NCI-H187 treated with DMSO at 0.1 percent for 48 hours (cell line): ENCODE results near the gene SLC27A2.

Experiments used
- DNase-seq: peaks from one replicate; lab custom pipeline; 2025; lab: John Stamatoyannopoulos, UW

SLC27A2 gene

DNA sequence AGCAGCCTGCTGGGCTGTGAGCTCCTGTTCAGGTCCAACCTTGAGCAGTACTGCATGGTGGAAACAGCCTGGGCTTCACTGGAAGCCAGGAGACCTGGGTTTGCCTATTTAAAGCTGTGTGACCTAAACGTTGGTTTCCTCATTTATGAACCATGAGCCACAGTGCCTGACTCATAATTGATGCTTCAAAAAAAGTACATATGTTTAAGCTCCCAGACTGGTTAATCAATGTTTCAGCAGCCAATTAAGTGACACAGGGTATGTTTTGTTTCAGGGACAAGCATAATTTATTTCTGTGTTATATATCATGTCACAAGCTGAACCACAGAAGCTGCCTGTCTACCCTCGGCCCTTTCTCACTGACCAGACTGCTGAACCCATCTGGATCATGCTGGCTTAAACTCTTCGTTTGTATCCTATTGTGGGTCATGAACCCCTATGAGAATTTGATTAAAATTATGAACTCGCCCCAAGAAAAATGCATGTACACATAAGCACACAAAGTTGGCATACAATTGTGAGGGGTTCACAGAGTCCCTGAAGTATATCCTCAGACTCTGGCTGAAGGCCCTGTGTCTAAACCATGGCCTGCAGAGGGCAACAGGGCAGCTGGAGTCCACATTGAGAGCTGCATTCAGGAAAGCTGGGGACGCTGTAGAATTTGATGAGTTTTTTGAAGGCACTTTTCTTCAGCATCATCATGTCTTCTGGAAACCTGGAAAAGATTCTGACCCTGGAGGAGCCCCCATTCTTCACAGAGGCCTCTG is 59.9 kb downstream of the SLC27A2 start:
- DNase-seq = no peak

DNA sequence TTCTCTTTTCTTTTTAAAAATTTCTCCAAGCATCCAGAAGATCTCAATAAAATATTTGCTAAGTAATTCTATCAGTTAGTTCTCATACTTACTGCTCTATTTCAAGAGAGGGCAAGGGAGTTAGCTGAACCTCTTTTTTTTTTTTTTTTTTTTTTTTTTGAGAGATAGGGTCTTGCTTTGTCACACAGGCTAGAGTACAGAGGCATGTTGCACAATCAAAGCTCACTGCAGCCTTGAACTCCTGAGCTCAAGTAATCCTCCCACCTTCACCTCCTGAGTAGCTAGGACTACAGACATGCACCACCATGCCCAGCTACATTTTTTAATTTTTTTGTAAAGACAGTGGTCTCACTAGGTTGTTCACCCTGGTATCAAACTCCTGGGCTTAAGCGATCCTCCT is 62.2 kb downstream of the SLC27A2 start:
- no peak for DNase-seq

DNA sequence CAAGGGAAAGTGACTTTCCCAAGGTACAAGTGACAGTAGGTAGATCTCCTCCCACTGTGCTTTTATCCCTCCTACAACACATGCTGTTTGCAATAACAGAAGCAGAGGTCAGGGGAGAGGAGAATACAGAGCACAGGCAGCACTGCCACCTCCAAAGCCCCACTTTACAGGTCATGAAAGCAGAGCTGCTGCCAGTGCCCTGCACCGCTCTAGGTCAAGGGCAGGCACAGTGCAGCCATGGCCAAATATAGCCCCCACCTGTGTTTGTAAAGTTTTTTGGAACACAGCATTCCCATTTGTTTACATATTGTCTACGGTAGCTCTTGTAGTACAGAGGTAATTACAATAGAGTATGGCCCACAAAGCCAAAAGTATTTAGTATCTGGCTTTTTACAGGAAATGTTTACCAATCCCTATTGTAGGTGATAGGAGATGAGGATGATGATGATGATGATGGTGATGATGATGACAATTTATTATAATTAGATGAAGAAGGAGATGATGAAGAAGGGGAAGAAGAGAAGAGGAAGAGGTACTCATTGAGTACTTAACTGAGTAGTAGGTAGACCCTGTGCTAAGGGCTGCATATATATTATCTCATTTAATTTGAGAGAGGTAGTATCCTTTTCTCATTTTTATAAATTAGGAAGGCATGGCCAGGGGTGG is 63.1 kb downstream of the SLC27A2 start:
- DNase-seq = no peak

DNA sequence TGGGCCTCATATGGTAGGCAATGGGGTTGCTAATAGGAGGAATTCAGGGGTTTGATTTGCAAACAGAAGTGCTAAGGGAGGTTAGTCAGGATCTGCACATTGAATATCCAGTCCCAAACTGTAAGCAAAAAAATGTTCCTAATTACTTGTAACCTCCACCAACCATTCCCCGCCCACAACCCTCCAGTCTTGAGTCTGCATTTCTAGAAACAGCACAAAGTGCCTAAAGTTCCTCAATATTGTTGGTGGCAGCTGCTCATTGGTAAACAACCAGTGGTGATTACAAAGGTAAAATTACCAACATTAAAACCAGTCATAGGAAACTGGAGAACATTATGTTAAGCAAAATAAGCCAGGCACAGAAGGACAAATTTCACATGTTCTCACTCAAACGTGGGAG is 64.6 kb downstream of the SLC27A2 start:
- no peak for DNase-seq

DNA sequence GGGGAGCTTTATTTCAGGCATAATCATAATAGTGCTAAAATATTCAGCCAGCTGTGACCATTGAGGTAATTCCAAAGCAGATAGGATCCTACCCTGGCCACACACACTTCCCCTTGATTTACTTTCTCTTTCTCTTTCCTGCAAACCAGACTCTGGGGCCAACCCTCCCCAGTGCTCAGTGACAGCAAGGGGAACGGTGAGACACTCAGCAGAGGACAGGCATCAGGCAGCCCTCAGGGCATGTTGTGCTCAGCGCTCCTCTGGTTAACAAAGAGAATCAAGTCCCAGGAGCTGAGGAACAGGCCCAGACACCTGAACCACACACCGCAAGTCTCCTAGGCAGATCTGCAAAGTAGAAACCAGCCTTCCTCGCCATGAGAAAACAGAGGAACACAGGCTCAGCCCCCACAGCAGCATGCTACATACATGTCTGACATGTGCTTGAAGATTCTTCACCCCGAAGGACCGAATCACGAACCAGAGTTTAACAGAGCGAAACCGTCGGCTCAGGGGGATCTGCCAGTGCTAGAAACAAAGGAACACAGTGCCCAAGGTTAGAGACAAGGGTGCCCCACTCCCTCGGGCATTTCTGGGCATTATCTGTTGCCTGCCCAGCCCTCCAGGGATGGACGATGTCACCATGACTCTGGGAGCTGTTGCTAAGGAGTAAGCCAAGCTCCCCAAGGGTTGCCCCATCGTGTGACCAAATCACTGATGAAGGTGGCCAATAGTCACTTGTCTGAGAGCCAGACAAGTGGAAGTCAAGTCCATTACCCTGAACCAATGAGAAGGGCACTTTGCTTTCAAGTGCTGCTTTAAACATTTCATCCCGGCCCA is 66.0 kb downstream of the SLC27A2 start:
- DNase-seq = no peak

DNA sequence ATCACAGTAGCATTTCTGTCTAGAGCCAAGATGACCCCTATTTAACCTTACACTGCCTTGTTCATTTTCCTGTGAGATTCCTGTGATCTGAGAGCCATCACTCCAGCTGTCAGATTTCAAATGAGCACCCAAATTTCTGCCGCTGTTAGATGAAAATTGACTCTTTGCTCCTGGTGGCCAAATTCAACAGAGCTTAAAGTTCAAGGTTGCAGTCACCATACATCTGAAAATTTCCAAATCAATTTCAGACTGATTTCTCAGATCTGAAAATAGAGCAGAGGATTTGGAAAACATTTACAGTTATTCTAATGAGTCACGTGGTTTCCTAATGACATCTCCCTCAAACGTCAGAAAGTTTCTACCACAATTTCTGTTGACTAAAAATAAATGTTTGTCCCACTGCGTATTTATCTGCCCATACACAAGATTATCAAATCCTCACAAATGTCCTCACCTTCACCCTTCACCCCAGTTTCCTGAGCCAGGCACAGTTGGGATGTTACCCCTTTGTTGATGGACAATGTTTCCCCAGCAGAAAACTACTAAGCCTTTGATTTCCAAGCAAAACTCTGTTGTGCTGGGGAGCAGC is 67.1 kb downstream of the SLC27A2 start:
- DNase-seq = no peak

DNA sequence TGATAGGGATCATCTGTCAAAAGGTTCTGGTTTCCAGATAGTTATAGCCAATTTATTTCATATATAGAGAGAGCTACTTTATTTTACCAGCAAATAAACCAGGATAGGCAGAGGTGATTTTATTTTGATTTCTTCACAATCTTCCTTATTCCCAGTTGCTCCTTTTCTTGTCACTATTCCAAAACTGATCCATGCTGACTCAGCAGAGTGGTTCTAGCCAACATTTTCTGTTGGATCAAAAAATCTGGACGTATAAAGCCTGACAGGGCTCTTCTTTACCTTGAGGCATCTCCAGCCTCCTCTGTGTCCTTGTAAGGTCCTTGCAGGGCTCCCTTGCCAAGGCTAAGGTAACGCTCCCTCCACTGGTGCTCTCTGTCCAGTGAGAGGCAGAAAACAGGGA is 67.7 kb downstream of the SLC27A2 start:
- DNase-seq = no peak

DNA sequence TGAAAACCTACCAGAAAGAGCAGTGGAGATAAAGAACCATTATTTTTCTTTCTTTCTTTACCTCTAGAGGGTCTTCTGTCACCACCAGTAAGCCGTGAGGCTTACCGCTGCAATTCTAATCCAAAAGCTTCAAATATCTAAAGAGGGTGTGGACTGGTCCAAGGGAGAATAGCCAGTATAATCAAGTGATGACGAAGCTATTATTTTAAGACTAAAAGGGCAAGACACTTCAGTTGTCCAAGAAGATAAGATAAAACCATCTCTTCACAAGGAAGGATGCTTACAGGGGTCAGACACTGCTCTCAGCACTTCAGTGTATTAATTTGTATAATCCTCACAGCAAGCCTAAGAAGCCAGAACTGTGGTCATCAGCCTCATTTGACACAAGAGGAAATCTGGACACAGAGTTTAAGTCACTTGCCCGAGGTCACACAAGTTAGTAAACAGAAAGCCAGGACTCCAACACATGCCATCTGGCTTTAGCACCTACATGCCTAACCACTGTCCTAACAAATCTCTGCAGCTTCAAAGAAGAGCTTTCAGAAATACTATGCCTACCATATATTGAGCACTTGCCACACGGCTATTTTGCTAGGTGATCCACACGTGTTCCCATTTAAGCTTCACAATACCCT is 68.9 kb downstream of the SLC27A2 start:
- DNase-seq = no peak

DNA sequence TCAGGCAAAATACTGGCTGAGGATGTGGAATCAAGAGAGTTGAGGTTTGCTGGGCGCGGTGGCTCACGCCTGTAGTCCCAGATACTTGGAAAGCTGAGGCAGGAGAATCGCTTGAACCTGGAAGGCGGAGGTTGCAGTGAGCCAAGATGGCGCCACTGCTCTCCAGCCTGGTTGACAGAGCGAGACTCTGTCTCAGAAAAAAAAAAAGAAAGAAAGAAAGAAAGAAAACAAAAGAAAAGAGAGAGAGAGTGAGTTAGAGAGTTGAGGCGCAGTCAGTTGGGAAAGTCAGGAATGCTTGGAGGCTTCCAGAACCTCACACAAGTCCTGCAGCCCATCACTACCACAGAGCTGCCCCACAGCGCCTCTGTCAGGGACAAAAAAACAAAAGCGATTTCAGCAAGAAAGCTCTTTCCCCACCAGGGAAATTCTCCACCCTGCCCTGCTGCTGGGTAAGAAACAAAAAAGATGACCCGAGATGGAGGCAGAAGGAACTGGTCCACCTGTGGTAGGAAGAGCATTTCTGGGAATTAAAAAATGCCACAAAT is 69.7 kb downstream of the SLC27A2 start:
- no peak for DNase-seq

DNA sequence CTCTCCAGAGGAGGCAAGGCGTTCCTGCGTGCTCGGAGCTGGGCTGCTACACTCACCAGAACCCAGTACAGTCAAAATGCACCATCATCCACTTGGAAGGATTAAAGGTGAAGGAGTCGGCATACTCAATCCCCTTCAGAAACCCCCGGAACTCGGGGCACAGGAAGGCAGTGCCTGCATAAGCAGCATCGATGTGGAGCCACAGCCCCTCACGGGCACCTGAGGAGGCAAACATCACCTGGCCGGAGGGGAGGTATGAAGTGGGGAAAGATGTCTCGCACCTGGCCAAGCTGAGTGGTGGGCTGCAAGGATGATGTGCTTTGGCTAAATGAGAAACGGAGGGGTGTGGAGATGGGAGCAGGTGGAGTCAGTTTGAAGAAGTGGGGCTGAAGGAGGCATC is 70.6 kb downstream of the SLC27A2 start:
- DNase-seq = no peak

DNA sequence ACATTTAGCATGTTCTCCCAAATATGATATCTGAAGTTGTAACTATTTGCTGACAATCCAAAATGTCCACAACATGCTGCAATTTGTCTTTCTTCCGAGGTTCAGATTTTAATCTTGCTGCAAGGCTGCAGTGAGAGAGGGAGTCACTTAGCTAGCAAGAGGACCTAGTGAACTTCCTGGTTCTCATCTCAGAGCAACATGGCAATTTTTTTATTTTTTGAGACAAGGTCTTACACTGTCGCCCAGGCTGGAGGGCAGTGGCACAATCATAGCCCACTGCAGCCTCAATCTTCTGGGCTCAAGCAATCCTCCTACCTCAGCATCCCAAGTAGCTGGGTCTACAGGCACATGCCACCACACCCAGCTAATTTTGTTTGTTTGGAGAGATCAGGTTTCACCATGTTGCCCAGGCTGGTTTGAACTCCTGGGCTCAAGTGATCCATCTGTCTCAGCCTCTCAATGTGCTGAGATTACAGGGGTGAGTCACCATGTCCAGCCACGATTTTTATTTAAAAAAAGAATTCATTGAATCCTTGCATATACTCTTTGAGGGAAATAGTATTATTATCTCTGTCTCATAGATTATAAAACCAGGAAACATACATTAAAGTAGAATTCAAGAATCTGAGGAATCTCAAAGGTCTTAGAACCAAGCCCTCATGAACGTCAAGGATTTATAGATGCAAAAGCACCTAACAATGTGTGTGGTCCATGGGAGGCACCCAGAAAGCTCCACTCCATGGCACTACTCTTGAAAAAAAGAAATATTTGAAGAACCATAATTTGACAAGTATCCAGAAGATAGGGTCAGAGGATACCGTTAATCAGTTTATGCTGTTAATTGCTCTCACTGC is 74.4 kb downstream of the SLC27A2 start:
- DNase-seq = no peak

DNA sequence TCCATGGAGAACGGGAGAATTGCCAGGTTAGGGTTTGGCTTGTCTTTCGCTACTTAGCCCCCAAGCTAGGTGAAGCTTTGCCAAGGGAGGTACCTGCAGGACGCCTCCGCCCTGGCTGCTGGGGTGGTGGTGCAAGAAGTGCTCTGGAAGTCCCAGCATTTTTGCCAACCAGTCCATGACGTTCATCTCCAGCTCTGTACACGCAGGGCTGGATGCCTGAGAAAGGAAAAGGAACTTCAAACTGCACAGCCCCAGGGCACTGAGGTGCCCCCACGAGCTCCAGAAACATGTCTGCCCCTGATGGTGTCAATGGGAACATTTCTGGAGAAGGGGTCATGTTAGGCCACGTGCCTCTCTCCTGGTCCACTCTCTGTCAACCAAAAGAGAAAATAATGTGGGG is 75.3 kb downstream of the SLC27A2 start:
- no peak for DNase-seq

DNA sequence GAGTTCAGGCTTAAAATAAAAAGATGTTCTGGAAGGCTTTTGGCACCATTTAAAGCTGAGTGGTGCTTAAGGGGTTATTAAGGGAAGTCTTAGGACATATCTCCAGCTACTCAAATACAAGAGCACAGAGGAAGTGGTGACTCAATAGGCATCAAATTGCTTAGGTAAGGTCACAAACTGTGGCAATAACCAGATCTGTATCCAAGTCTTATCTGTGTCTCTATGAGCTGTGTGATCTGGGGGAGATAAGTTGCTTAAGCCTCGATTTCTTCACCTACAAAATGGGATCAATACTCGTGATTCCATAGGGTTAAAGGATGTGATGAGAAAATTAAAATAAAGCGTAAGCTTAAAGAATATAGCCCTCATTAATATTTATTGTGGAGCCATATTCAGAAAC is 75.9 kb downstream of the SLC27A2 start:
- DNase-seq = no peak

DNA sequence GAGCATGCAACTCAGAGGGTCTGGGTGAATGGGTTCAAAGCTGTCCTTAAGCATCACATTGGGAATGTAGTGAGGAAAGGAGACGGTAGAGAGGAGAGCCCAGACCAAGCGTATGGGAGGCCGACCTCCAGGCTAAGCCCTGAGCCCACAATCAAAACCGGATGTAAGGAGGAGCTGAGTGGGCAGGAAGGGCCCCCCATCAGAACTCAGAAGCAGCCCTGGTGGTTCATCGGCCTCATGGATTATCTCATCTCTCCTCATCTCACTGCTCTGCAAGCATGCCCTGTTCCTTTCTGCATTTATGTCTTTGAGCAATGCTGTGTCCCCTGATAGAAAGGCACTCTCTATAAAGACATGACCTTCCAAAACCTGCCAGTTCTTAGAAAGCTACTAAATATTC is 77.3 kb downstream of the SLC27A2 start:
- DNase-seq = no peak

DNA sequence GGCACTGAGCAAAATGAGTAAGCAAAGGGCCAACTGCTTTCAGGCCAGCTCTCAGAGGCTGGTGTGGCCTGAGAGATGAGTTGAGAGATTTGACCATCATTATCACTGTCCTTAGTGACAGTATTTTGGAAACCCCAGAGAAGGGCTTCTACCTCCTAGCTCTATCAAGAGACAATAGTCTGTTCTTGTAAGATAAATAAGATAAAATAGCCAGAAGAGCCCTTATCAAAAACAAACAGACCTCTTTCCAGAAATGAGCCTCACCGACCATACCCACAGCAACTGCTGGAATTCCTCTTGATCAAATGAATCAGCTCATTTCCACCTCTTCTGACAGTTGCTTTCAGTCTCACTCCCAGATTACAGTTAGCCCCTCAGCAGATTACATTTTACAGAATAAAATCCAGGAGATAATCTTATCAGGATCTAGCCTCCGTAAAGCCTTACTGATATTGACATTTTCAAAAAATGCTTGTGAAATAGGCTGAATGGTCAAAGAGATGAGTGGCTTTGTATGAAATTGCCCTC is 79.0 kb downstream of the SLC27A2 start:
- no peak for DNase-seq

DNA sequence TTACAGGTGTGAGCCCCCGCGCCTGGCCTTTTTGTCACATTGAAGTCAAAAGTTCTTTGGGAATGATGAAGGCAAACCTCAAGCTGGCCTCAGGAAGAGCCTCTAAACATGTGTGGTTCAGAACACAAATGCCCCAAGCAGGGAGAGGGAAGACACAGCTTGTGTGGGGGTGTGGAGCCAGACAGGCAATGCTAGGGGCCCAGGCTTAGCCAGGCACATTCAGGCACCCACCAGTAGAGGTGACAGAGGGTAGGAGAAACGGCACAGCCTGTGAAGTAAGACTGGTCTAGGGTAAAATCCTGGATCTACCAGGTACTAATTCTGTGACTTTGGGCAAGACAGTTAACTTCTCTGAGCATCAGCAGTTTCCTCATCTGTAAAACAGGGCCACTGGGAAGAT is 80.0 kb downstream of the SLC27A2 start:
- DNase-seq = no peak

DNA sequence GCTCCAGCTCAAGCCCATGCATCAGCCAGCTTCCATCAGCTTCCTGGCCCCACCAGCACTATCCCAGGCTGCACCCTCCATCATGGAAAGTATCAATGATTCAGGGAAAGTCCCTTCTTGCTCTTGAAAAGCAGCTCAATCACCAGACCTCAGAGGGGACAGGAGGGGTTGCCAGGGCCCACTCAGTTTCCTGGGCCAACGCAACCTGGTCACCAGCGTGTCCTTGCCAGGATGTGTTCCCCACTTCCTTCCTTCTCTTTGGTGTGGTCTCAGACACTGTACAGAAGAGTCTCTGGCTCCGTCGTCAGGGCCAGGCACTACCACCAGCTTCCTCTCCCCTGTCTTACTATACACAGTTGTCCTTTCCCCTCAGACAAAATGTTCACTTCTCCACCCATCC is 80.5 kb downstream of the SLC27A2 start:
- no peak for DNase-seq

DNA sequence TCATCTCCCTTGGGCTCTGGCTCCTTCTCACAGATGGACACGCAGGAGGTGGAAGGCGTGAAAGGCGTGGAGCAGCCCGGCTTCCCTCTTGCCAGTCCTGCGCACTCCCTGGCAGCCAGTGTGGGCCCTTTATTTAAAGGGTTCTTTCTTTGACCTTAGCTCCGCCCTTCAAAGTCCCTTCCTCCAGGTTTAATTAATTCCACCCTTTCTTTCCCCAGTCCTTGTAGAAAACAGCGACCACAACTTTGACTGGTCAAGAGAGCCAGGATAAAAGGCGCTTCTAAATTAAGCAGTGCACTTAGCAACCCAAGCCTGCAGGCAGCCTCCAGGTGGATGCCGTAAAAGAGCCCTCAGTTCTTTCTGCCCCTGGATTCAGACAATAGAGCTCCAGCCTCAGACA is 83.6 kb downstream of the SLC27A2 start, which contains the start of gene HDC:
Gene HDC (minus strand): TSS at position 107 of the 400 bp plus-strand sequence. CDS start 103 bp downstream, at position 4.
- DNase-seq = peak; percentile 27

DNA sequence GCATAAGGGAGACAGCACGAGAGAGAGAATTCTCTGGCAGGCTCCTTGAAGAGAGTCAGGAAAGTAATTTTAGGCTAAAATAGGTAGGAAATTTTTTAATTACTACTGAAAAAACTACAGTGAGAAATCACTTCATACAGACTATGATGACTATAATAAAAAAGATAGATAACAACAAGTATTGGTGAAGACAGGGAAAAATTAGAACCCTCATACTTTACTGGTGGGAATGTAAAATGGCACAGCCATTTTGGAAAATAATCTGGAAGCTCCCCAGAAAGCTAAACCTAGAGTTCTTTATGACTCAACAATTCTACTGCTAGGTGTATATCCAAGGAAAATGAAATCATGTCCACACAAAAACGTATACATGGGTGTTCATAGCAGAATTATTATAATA is 85.6 kb downstream of the SLC27A2 start:
- DNase-seq = no peak

DNA sequence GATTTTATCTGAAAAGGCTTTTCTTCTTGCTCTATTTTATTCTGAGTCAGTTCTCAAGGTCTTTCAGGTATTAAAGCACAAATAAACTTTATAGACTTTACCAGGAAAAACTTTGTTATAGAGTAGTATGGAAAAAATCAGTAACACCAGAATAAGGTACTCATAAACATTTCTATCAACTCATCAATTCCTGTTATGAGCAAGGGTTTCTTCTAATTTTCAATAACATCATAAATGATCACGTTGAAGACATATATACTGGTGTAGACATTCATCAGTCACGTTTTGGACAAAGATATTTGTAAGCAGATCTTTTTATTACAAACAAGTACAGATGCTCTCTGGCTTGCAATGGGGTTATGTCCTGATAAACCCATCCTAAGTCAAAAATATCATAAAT is 93.1 kb downstream of the SLC27A2 start:
- DNase-seq = no peak
